Measurements from ENCODE around the gene SDF2. TPM values are rescaled to one million over a fixed set of nuclear protein-coding genes. Genes with fewer than 3 reads are reported as not detected.
A peak's percentile ranks its signal among the peaks of the same experiment; 100 is the strongest.

SDF2 gene
- total RNA-seq, 1 donor from 2014 or later: 54.3 TPM

- Mint-ChIP-seq H3K27ac (ENCODE audit: unreplicated experiment) (peak within 1 kb of the TSS; percentile 86), H3K36me3 (ENCODE audit: unreplicated experiment) (peaks cover 5% of the 10 kb centered on the region), H3K4me3 (ENCODE audit: unreplicated experiment) (peak within 1 kb of the TSS; percentile 97), H3K27me3 (ENCODE audit: unreplicated experiment) (peaks cover 5% of the 10 kb centered on the region), H3K4me1 (ENCODE audit: low read depth, unreplicated experiment) (peaks cover 17% of the 10 kb centered on the region), H3K9me3 (ENCODE audit: unreplicated experiment) (peaks cover 4% of the 10 kb centered on the region)
- DNase-seq: peak; percentile 96
- TF ChIP-seq CTCF (IDR thresholded peaks at IDR 0.05; ENCODE audit: partially characterized antibody, unreplicated experiment): no peak
These were observed 16.7 kb downstream of the SDF2 start, which contains the start of gene BLTP2 for GRCh38 chr17:28644787-28645575. TSS of gene BLTP2 (minus strand) at chr17:28645158. CDS start at chr17:28645056, 102 bp downstream.

- peak; percentile 68 for TF ChIP-seq CTCF (IDR thresholded peaks at IDR 0.05; ENCODE audit: partially characterized antibody, unreplicated experiment)
- peaks cover 5% of the 10 kb centered on the region for H3K36me3 Mint-ChIP-seq (ENCODE audit: unreplicated experiment)
These were observed 17.5 kb downstream of the SDF2 start for GRCh38 chr17:28643983-28644786.

GRCh38 chr17:28641579-28641978, 20.1 kb downstream of the SDF2 start:
- TF ChIP-seq CTCF (IDR thresholded peaks at IDR 0.05; ENCODE audit: partially characterized antibody, unreplicated experiment): no peak
- Mint-ChIP-seq H3K4me3 (ENCODE audit: unreplicated experiment) (no peak overlapping the region), H3K27ac (ENCODE audit: unreplicated experiment) (no peak overlapping the region)

More at GRCh38 chr17:28643983-28644786, 17.5 kb downstream of the SDF2 start:
- Mint-ChIP-seq H3K27me3 (ENCODE audit: unreplicated experiment) (peaks cover 5% of the 10 kb centered on the region), H3K4me3 (ENCODE audit: unreplicated experiment) (peak overlapping the region; percentile 97), H3K9me3 (ENCODE audit: unreplicated experiment) (peaks cover 4% of the 10 kb centered on the region), H3K4me1 (ENCODE audit: low read depth, unreplicated experiment) (peaks cover 17% of the 10 kb centered on the region), H3K27ac (ENCODE audit: unreplicated experiment) (peak overlapping the region; percentile 86)
- DNase-seq: peak; percentile 55

GRCh38 chr17:28635506-28635905, 26.2 kb downstream of the SDF2 start:
- peaks cover 3% of the 10 kb centered on the region for H3K27me3 Mint-ChIP-seq (ENCODE audit: unreplicated experiment)
- DNase-seq: no peak
- no peak overlapping the region for H3K4me3 Mint-ChIP-seq (ENCODE audit: unreplicated experiment)
- no peaks in the 10 kb centered on the region for H3K4me1 Mint-ChIP-seq (ENCODE audit: low read depth, unreplicated experiment)
- H3K27ac Mint-ChIP-seq (ENCODE audit: unreplicated experiment): no peak overlapping the region
- H3K9me3 Mint-ChIP-seq (ENCODE audit: unreplicated experiment): no peaks in the 10 kb centered on the region
- no peaks in the 10 kb centered on the region for H3K36me3 Mint-ChIP-seq (ENCODE audit: unreplicated experiment)
- no peak for TF ChIP-seq CTCF (IDR thresholded peaks at IDR 0.05; ENCODE audit: partially characterized antibody, unreplicated experiment)

More at GRCh38 chr17:28641579-28641978, 20.1 kb downstream of the SDF2 start:
- no peak for DNase-seq
- Mint-ChIP-seq H3K4me1 (ENCODE audit: low read depth, unreplicated experiment) (peaks cover 15% of the 10 kb centered on the region), H3K27me3 (ENCODE audit: unreplicated experiment) (peaks cover 5% of the 10 kb centered on the region), H3K36me3 (ENCODE audit: unreplicated experiment) (peaks cover 5% of the 10 kb centered on the region), H3K9me3 (ENCODE audit: unreplicated experiment) (peaks cover 4% of the 10 kb centered on the region)
